Esophagus squamous epithelium (tissue), 4 donors: ENCODE data around the gene SLC24A4.

ENCODE experiments used
- POLR2A ChIP-seq, 4 donors: fragments of 450-650 bp; IDR thresholded peaks; one replicate each; pipeline ENCODE4 v1.6.1; 2017; ENCODE audit warnings: antibody characterized with exemption in 4 of 4, mild to moderate bottlenecking in 4 of 4, moderate library complexity in 3 of 4
- TF ChIP-seq, protein P1 (sequence below), 6 experiments: fragments of 450-650 bp in 4 of 6; fragments of 200-600 bp in 2 of 6; sonication (generic) in 2 of 6; IDR thresholded peaks; one replicate each; pipeline ENCODE4 v1.5.1; 2016 to 2019; ENCODE audit warnings: antibody characterized with exemption in 6 of 6, mild to moderate bottlenecking in 4 of 6, moderate library complexity in 4 of 6

DNA sequence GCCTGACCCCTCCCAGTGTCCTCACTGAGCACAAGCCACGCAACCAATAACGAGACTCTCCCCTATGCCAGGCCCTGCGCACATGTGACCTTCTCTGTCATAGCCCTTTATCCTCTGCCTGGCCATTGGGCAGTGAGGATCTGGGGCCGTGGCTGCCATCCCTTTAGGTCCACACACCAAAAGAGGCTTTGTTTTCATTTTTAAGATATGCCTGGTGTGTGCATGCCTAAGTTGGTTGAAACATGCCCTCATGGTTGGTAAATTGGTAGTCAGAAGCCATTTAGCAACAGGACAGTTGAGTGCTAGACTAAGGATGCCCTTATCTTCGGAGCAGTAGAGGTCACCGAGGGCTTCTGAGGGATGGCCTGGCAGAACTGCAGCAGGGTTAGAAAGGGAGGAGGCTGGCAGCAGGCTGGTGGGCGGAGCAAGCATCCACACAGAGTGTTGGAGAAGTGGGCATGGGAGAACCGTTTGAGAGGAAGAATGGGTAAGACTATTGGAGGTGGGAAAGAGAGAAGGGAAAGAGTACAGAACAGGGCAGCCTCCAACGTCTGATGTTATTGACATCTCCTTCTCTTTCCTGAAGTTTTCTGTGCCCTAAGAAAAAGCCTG, 75.1 kb downstream of the SLC24A4 start:
- TF ChIP-seq, protein P1, sequence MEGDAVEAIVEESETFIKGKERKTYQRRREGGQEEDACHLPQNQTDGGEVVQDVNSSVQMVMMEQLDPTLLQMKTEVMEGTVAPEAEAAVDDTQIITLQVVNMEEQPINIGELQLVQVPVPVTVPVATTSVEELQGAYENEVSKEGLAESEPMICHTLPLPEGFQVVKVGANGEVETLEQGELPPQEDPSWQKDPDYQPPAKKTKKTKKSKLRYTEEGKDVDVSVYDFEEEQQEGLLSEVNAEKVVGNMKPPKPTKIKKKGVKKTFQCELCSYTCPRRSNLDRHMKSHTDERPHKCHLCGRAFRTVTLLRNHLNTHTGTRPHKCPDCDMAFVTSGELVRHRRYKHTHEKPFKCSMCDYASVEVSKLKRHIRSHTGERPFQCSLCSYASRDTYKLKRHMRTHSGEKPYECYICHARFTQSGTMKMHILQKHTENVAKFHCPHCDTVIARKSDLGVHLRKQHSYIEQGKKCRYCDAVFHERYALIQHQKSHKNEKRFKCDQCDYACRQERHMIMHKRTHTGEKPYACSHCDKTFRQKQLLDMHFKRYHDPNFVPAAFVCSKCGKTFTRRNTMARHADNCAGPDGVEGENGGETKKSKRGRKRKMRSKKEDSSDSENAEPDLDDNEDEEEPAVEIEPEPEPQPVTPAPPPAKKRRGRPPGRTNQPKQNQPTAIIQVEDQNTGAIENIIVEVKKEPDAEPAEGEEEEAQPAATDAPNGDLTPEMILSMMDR (IDR thresholded peaks at IDR 0.05), result no peak
- TF ChIP-seq POLR2A (IDR thresholded peaks at IDR 0.05), result no peak
